AG04450 (cell line): ENCODE data around the gene TMEM72. TPM values are rescaled to one million over a fixed set of nuclear protein-coding genes. Genes with fewer than 3 reads are reported as not detected.
A peak's percentile ranks its signal among the peaks of the same experiment; 100 is the strongest.

ENCODE experiments used
- CTCF ChIA-PET: fragments of 300-600, 350-600 bp; formaldehyde crosslinking; extraction: SDS; loops from one replicate; lab custom pipeline; 2022; ENCODE audit warnings: antibody characterized with exemption, inconsistent platforms; lab: Charles Lee
- POLR2A ChIA-PET: fragments of 350-600 bp; formaldehyde crosslinking; extraction: SDS; loops from one replicate; lab custom pipeline; 2021; ENCODE audit warnings: antibody characterized with exemption, inconsistent platforms; lab: Yijun Ruan, JAX
- DNase-seq: peaks from one replicate; pipeline ENCODE4 v3.0.0-alpha.2; 2011; ENCODE audit warnings: low read depth, low spot score
- H3K27ac ChIP-seq: one replicate; pipeline ENCODE4 v1.5.1; 2012; ENCODE audit warnings: low read depth, low read length, control low read depth
- H3K27me3 ChIP-seq: one replicate; pipeline ENCODE4 v1.6.0; 2012; ENCODE audit warnings: low read length; ENCODE audit not compliant: control insufficient read depth, insufficient read depth
- H3K4me3 ChIP-seq: 2 replicates; pipeline ENCODE4 v1.5.1; 2011; ENCODE audit warnings: mild to moderate bottlenecking, low read depth, low read length, control low read depth
- H3K9me3 ChIP-seq: 2 replicates; pipeline ENCODE4 v1.5.1; 2012; ENCODE audit warnings: low read length; ENCODE audit not compliant: control insufficient read depth, insufficient read depth
- polyA plus RNA-seq: library from polyadenylated mRNA; depleted of rRNA; stranded (reverse); fragments of >200 nt; gene quantifications from 2 replicates; pipeline ENCODE4 v1.2.3, GENCODE V29; 2011
- TF ChIP-seq, protein P1 (sequence below): IDR thresholded peaks from 2 replicates; pipeline ENCODE4 v1.5.1; 2011; ENCODE audit warnings: low read depth, low read length, control low read depth, inconsistent platforms

The TMEM72 gene
- polyA plus RNA-seq, 1 experiment, result not detected

DNA sequence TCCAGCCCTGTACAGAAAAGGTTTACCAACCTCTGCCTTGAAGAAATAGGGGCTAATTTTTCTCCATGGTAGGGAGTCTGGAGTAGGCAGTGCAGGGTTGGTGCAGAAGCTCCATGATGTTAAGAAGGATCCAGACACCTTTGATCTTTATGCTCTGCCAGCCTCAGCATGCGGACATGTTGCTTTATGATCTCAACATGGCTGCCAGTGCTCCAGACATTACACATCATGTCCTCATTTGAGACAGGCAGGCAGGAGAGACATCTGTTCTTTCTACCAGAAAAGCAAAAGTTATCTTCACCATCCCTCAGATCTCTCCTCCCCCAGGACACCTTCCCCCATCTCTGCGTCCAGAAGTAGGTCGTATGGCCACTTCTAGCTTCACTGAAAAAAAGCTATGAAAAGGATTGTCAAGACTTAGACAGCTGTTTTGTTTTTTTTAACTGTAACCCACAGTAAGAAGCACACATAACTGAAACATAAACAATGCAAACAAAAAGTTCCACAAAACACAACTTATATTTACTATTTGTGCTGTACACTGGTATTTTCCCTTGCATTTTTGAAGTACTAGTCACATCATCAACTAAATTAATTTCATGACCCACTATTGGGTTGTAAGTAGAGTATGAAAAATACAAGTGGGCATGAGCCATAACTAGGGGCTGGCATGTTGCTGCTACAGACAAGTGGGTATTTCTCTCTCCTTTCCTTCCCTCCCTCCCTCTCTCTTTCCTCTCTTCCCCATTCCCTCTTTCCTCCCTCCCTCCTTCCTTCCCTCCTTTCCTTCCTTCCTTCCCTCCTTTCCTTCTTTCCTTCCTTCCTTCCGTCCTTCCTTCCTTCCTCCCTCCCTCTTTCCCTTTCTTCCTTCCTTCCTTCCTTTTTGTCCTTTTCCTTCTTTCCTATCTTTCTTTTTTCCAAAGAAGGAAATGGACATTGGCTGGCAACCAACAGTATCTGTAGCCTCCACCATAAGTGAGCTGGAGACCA, 45.9 kb downstream of the TMEM72 start:
- CTCF ChIA-PET, result no interaction called here
- Histone ChIP-seq H3K9me3 (no peaks in the 10 kb centered on the region), H3K27ac (no peak overlapping the region), H3K27me3 (no peaks in the 10 kb centered on the region), H3K4me3 (no peak overlapping the region)
- DNase-seq, result no peak
- POLR2A ChIA-PET, result no interaction called here
- TF ChIP-seq, protein P1, sequence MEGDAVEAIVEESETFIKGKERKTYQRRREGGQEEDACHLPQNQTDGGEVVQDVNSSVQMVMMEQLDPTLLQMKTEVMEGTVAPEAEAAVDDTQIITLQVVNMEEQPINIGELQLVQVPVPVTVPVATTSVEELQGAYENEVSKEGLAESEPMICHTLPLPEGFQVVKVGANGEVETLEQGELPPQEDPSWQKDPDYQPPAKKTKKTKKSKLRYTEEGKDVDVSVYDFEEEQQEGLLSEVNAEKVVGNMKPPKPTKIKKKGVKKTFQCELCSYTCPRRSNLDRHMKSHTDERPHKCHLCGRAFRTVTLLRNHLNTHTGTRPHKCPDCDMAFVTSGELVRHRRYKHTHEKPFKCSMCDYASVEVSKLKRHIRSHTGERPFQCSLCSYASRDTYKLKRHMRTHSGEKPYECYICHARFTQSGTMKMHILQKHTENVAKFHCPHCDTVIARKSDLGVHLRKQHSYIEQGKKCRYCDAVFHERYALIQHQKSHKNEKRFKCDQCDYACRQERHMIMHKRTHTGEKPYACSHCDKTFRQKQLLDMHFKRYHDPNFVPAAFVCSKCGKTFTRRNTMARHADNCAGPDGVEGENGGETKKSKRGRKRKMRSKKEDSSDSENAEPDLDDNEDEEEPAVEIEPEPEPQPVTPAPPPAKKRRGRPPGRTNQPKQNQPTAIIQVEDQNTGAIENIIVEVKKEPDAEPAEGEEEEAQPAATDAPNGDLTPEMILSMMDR, result no peak

DNA sequence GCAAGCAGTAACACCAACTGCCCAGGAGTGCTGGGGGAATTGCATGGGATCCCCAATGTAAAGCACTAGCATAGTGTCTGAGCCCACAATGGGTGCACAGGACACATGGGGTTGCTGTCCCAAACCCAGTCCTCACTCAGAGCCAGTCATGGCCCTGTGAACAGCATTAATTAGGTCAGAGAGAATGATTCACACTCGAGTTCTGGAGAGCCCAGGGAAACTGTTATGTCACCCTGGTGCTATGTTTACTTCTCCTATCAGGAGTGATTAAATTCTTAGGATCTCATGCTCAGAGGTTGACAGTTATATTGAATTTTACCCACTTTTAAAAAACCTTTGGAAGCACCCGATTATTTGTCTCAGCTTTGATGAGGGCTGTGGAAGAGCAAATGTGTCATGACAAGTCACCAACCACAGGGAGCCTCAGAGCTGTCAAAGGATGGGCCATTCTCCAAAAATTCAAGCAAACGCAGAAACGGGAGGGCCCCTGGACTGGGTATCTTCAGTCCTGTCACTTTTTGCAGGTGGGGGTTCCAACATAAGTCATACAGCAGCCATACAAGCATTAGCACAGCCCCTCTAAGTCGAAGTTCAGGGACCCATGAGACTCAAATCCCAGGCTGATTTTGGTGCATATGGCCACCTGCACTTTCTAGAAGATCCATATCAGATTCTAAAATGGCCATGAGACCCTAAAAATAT, 47.2 kb downstream of the TMEM72 start:
- ChIA-PET CTCF (interaction anchor here (0.7 kb wide), 1 partner anchor 263 kb away, joined by 3 read pairs; no protein-coding TSS in a partner anchor), POLR2A (no interaction called here)
- DNase-seq, result no peak
- no peaks in the 10 kb centered on the region; the same call in 1 of the 2 replicates for H3K9me3 ChIP-seq
- H3K27ac ChIP-seq, result no peak overlapping the region
- TF ChIP-seq, protein P1, result no peak
- H3K4me3 ChIP-seq, result peak overlapping the region; percentile 71
- no peaks in the 10 kb centered on the region for H3K27me3 ChIP-seq

- no peak for DNase-seq
- POLR2A ChIA-PET, result no interaction called here
- CTCF ChIA-PET, result interaction anchor here (0.7 kb wide), 1 partner anchor 263 kb away, joined by 3 read pairs; no protein-coding TSS in a partner anchor
- Histone ChIP-seq H3K27ac (no peak overlapping the region), H3K27me3 (no peaks in the 10 kb centered on the region), H3K9me3 (no peaks in the 10 kb centered on the region; the same call in 1 of the 2 replicates), H3K4me3 (peak overlapping the region; percentile 71)
- TF ChIP-seq, protein P1, result no peak
Observed at GRCh38 chr10:44958898-44959246, 47.7 kb downstream of the TMEM72 start.

DNA sequence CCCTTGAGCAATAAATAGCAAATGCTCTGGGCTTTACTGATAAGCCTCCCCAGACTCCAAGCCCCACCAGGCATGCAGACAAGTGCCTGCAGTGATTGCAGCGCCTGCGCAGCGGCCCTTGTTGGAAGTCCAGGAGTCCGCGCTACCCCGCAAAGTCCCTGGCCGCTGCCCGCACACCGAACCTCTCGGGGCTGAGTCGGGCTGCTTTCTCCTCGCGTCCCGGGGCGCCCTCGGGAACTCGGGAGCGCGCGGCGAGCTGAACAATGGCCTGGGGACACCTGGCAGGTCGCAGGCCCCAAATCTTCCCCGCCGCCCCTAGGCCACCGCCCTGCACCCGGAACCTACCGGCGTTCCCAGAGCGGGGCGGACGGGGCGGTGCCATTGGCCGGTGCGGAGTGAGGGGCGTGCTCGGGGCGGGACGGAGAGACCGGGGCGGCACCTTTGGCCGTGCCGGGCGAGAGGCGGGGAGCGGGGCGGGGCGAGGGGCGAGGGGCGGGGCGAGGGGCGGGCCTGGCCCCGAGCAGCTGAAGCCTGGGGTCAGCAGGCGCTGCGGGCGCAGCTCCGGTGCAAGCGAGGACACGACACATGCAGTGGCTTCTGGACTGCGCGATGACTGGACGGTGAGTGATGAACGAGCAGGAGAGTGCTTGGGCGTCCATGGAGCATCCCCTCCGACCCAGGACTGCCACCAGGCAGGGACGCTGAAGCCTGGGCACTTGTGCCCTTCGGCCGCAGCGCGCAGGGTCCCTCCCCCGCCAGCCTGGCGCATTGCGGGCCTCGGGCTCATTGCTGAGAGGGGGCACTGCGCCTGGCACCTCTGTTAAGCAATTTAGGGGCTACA, 48.3 kb downstream of the TMEM72 start, which contains the start of gene RASSF4:
Gene RASSF4, plus strand, starts transcription at position 556 of the 841 bp plus-strand sequence. CDS start 10,401 bp downstream, outside the sequence.
- H3K27me3 ChIP-seq, result no peaks in the 10 kb centered on the region
- TF ChIP-seq, protein P1, result no peak
- CTCF ChIA-PET, result no interaction called here
- POLR2A ChIA-PET, result interaction anchor here (0.5 kb wide), 1 partner anchor 16 kb away, joined by 5 read pairs; no protein-coding TSS in a partner anchor
- H3K4me3 ChIP-seq, result peak within 1 kb of the TSS; percentile 75
- peak; percentile 34 for DNase-seq
- no peaks in the 10 kb centered on the region; the same call in 1 of the 2 replicates for H3K9me3 ChIP-seq
- H3K27ac ChIP-seq, result peak within 1 kb of the TSS; percentile 65
